ENCODE results near the gene DCT. TPM values are rescaled to one million over a fixed set of nuclear protein-coding genes. Genes with fewer than 3 reads are reported as not detected.
"Not testable (repeated sequence)": the region's sequence is repeated elsewhere in the genome, so short reads cannot be mapped to it uniquely, and the experiment has no call there.

The DCT gene
- total RNA-seq, result under 1 TPM in 1 of 2 experiments, not detected in 1; 0.11 TPM

DNA sequence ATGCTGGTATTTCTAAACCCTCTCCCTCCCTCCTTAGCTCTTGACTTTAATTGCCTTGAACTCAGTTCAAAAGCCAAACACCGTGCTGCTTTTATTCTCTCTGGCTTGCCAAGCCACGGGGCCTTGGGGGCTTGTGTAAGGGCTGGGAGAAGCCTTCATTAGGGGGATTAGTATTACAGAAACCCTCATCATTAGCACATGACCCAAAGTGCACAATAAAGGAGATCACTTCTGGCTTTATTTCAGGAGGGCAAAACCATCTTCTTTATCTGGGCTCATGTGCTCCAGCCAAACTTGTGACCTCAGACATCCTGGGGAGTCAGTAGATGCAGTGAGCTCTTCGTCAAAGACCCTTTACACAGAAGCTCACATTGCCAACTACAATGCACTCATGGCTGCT lies at the start of gene DCT:
Gene DCT (minus strand): TSS at position 67 of the 400 bp plus-strand sequence. CDS start 427 bp downstream, outside the sequence.
- POLR2A ChIA-PET, result no interaction called here
- CTCF ChIA-PET, result interaction anchor here (0.8 kb wide), 1 partner anchor 136 kb away, joined by 3 read pairs; no protein-coding TSS in a partner anchor

DNA sequence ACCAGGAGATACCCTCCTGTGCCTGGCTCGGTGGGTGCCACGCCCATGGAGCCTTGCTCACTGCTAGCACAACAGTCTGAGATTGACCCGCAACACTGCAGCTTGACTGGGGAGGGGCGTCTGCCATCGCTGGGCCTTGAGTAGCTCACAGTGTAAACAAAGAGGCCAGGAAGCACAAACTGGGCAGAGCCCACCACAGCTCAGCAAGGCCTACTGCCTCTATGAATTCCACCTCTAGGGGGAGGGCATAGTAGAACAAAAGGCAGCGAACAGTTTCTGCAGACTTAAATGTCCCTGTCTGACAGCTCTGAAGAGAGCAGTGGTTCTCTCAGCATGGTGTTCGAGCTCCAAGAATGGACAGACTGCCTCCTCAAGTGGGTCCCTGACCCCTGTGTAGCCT lies 47.5 kb upstream of the DCT start:
- CTCF ChIA-PET, POLR2A ChIA-PET: not testable (repeated sequence)

- ChIA-PET POLR2A (no interaction called here), CTCF (no interaction called here)
Observed at GRCh38 chr13:94525781-94526180, 46.3 kb upstream of the DCT start.

- CTCF ChIA-PET, result no interaction called here
- POLR2A ChIA-PET, result no interaction called here
Observed at GRCh38 chr13:94524407-94524806, 44.9 kb upstream of the DCT start.

- CTCF ChIA-PET, result interaction anchor here (1.5 kb wide), 1 partner anchor 13 kb away, joined by 3 read pairs; no protein-coding TSS in a partner anchor
- POLR2A ChIA-PET, result no interaction called here
Observed at GRCh38 chr13:94520001-94520400, 40.5 kb upstream of the DCT start.

DNA sequence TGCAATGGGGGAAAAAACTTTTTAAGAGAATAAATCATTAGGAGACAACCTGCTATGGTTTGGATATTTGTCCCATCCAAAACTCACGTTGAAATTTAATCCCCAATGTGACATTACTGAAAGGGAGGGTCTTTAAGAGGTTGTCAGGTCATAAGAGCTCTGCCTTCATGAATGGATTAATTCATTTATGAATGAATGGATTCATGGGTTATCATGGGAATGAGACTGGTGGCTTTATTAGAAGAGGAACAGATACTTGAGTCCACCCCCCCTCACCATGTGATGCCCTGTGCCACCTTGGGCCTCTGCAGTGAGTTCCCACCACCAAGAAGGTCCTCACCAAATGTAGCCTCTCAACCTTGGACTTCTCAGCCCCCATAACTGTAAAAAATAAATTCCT lies 37.0 kb upstream of the DCT start:
- ChIA-PET POLR2A (no interaction called here), CTCF (no interaction called here)

- POLR2A ChIA-PET, result no interaction called here
- CTCF ChIA-PET, result no interaction called here
Observed at GRCh38 chr13:94515911-94516310, 36.4 kb upstream of the DCT start.

- CTCF ChIA-PET, result no interaction called here
Observed at GRCh38 chr13:94515374-94515773, 35.9 kb upstream of the DCT start.

DNA sequence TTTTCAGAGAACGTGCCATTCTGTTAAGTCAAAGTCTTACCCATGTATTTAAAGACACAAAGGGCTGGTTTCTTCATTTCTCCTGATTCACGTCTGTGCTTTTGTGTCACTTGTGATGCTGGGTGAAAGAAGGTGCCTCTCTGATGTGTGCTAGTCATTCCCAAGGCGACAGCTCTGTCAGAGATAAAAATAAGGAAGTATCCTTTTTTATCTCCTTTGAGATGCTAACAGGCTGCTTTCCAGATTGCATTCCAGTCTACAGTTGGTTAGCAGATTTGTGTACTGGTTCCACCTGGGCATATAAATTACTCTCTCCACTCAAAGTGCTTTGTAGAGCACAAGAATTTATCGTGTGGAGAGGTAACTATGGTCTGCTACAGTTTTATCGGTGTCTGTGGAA lies 33.5 kb upstream of the DCT start:
- CTCF ChIA-PET, result no interaction called here
- POLR2A ChIA-PET, result no interaction called here

More at GRCh38 chr13:94515374-94515773, 35.9 kb upstream of the DCT start:
- POLR2A ChIA-PET, result no interaction called here

DNA sequence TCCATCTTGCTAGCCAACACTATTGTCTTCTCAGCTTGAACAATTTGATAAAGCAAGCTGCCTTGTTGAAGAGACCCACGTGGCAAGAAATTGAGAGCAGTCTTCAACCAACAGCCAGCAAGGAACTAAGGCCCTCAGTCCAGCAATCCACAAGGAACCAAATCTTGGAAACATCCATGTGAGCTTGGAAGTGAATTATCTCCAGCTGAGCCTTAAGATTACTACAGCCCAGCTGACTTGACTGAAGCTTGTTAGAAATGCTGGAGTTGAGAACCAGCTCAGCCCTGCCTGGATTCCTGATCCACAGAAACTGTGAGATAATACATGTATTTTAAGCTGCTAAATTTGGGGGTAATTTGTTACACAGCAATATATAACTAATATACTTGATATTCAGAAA lies 26.2 kb upstream of the DCT start:
- CTCF ChIA-PET, result no interaction called here
- POLR2A ChIA-PET, result no interaction called here

- POLR2A ChIA-PET, result no interaction called here
- CTCF ChIA-PET, result no interaction called here
Observed at GRCh38 chr13:94503851-94504250, 24.4 kb upstream of the DCT start.

DNA sequence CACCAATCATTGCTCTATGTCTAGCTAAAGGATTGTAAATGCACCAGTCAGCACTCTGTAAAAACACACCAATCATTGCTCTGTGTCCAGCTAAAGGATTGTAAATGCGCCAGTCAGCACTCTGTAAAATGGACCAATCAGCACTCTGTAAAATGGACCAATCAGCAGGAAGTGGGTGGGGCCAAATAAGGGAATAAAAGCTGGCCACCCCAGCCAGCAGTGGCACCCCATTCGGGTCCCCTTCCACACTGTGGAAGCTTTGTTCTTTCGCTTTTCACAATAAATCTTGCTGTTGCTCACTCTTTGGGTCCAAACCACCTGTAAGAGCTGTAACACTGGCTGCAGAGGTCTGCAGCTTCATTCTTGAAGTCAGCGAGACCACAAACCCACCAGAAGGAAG lies 19.3 kb upstream of the DCT start:
- POLR2A ChIA-PET, CTCF ChIA-PET: not testable (repeated sequence)

DNA sequence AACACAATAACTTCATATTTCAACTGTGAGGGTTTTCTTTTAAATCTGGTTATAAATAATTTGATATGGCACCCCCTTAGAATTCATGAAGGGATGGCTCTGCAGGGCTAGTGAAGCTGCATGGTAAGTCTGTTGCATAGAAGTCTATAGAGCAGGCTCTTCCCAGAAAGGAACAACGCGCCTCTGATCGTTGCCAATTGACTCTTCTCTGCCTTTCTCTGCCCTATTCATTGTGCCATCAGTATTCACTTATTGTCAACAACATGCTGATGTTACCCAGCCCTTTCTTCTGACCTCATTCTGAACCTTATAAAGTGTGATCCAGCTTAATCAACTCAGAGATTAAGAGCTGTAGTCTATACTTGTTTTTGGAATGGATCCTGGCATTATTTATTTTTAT lies 16.3 kb upstream of the DCT start:
- POLR2A ChIA-PET, result no interaction called here
- CTCF ChIA-PET, result no interaction called here

DNA sequence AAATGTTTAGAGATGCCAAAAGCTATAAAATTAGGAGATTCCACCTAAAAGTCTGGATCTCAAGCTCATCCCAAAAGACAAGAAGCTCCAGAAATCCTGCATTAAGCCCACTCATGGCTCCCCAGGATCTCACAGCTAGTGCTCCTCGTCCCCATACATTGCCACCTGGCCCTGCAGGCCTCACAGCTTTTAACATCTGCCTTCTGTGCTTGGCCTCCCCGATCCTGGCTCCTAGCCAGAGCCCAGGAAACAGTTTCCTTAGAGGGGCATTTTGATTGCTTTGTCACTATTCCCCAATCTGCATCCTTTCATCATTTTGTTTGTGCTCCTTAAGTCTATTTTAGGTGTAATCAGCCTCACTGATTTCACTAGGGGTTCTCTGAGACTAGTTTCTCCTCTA lies 14.5 kb upstream of the DCT start:
- CTCF ChIA-PET, result no interaction called here
- POLR2A ChIA-PET, result no interaction called here

GRCh38 chr13:94487043-94487442 lies 7.6 kb upstream of the DCT start:
- POLR2A ChIA-PET, result no interaction called here

GRCh38 chr13:94483970-94484369 lies 4.5 kb upstream of the DCT start:
- CTCF ChIA-PET, result no interaction called here
- POLR2A ChIA-PET, result no interaction called here

More at GRCh38 chr13:94487043-94487442, 7.6 kb upstream of the DCT start:
- CTCF ChIA-PET, result no interaction called here

- ChIA-PET CTCF (no interaction called here), POLR2A (no interaction called here)
Observed at GRCh38 chr13:94481941-94482340, 2.5 kb upstream of the DCT start.

DNA sequence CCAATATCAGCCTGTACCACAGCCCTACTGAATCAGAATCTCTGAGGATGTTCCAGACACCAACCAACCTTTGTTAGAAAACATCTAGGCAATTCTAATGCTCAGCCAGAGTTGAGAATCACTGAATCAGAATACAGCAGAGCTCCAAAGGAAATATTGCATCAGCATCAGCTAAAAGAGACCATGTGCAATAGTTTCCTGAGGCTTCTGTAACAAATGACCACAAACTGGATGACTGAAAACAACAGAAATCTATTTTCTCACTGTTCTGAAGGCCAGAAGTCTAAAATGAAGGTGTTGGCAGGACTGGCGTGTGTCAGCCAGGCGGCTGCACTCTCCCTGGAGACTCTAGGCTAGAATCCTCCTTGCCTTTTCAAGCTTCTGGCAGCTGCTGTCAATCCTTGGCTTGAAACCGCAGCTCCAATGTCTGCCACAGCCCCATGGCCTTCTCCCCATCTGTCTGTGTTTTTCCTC lies 1.2 kb upstream of the DCT start:
- POLR2A ChIA-PET, result no interaction called here
- CTCF ChIA-PET, result no interaction called here

DNA sequence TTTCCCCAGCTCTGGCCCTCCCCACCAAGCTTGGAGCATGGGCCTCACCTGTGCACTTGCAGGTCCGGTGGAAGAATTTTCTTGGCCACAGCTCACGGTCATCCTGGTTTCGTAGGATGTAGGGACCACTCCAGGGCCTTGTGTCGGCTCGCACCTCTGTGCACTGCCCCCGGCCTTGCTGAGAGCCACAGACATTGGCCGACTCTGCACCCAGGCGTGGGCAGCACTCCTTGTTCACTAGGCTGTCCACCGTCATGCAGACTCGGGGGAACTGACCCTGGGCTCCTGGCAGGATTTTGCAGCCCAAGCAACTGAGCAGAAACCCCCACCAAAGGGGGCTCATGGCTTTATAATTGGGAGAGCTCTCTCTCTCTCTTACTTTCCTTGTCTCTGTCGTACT lies 569 bp downstream of the DCT start:
- ChIA-PET POLR2A (interaction anchor here (0.5 kb wide), 1 partner anchor 88 kb away, joined by 4 read pairs; no protein-coding TSS in a partner anchor), CTCF (interaction anchor here (0.8 kb wide), 1 partner anchor 137 kb away, joined by 3 read pairs; no protein-coding TSS in a partner anchor)

- ChIA-PET CTCF (no interaction called here), POLR2A (no interaction called here)
Observed at GRCh38 chr13:94470126-94470525, 9.4 kb downstream of the DCT start.

DNA sequence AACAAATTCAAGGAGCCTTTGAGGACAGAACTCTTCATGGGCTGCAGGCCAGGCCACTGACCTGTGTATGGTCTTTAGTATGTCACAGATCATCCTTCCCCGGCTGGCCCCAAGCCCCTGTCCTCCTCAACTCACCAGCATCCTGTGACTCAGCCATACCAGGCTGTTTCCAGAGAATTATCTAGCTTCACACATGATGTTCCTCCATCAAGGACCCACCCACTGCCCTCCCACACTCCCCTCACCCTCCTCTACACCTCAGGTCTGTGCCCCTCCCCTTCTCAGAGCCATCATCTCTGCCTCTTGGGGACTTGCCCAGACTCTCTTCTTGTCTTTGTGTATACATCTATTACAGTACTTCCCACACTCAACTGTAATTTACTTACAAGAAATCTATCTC lies 14.7 kb downstream of the DCT start:
- ChIA-PET POLR2A (no interaction called here), CTCF (no interaction called here)

GRCh38 chr13:94462670-94463069 lies 16.8 kb downstream of the DCT start:
- CTCF ChIA-PET, result no interaction called here
- POLR2A ChIA-PET, result no interaction called here

DNA sequence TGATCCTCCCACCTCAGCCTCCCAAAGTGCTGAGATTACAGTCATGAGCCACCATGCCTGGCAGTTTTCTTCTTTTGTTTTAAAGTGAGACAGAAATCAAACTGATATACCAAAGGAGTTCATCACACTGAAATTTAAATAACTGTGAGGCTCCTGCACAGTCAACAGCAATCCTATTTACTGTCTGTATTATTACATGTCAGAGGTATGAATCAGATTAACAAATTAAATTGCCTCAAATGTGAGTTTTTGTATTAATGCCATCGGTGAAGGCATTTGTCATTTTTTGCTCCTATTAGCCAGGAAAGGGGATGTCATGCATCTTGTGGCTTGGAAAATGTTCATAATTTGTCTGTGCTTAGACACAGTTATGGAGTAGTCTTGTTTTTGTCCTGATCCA lies 20.4 kb downstream of the DCT start:
- ChIA-PET CTCF (no interaction called here), POLR2A (interaction anchor here (0.7 kb wide), 1 partner anchor 1733 kb away, joined by 4 read pairs; no protein-coding TSS in a partner anchor)

Measured in activated CD8-positive, alpha-beta memory T cell treated with anti-CD3 and anti-CD28 coated beads for 36 hours (primary cell).